Osteoblast (primary cell): ENCODE data around the gene AKT1S1. TPM values are rescaled to one million over a fixed set of nuclear protein-coding genes. Genes with fewer than 3 reads are reported as not detected.
A peak's percentile ranks its signal among the peaks of the same experiment; 100 is the strongest.

Experiments used
- DNase-seq: peaks from one replicate; pipeline ENCODE4 v3.0.0; 2011; ENCODE audit warnings: low spot score, mixed read lengths; ENCODE audit not compliant: insufficient read length; ENCODE audit errors: missing footprints
- H2AFZ ChIP-seq: 2 replicates; pipeline ENCODE4 v1.6.0; 2011; ENCODE audit warnings: mild to moderate bottlenecking, low read length
- H3K27ac ChIP-seq: 2 replicates; pipeline ENCODE4 v1.5.1; 2011; ENCODE audit warnings: mild to moderate bottlenecking, low read depth, low read length, moderate library complexity
- H3K27me3 ChIP-seq: 2 replicates; pipeline ENCODE4 v1.6.0; 2012; ENCODE audit warnings: mild to moderate bottlenecking, control low read depth, inconsistent platforms, low read length, moderate library complexity; ENCODE audit not compliant: insufficient read depth
- H3K36me3 ChIP-seq: 2 replicates; pipeline ENCODE4 v1.5.1; 2011; ENCODE audit warnings: mild to moderate bottlenecking, low read length, control low read depth, moderate library complexity; ENCODE audit not compliant: insufficient read depth
- H3K4me1 ChIP-seq: 2 replicates; pipeline ENCODE4 v1.5.1; 2011; ENCODE audit warnings: mild to moderate bottlenecking, low read length, control low read depth, moderate library complexity; ENCODE audit not compliant: insufficient read depth
- H3K4me2 ChIP-seq: 2 replicates; pipeline ENCODE4 v1.6.0; 2011; ENCODE audit warnings: mild to moderate bottlenecking, low read length; ENCODE audit not compliant: insufficient read depth
- H3K4me3 ChIP-seq: fragments of 200-600 bp; sonication (generic); 3 replicates; pipeline ENCODE4 v1.5.1; 2012; ENCODE audit warnings: mild to moderate bottlenecking, low read length, inconsistent platforms; ENCODE audit not compliant: insufficient read depth
- H3K79me2 ChIP-seq: 2 replicates; pipeline ENCODE4 v1.6.0; 2012; ENCODE audit warnings: mild to moderate bottlenecking, low read length, control low read depth, inconsistent platforms; ENCODE audit not compliant: insufficient read depth
- H3K9me3 ChIP-seq: 2 replicates; pipeline ENCODE4 v1.5.1; 2011; ENCODE audit warnings: low read depth, low read length, control low read depth
- H4K20me1 ChIP-seq: 2 replicates; pipeline ENCODE4 v1.6.0; 2012; ENCODE audit warnings: mild to moderate bottlenecking, low read length, control low read depth; ENCODE audit not compliant: insufficient read depth
- total RNA-seq: library from RNA; depleted of rRNA; stranded (reverse); fragments of >200 nt; gene quantifications from 2 replicates; pipeline ENCODE4 v1.2.3, GENCODE V29; 2012
- TF ChIP-seq, protein P1 (sequence below): IDR thresholded peaks from 2 replicates; pipeline ENCODE4 v1.5.1; 2011; ENCODE audit warnings: mild to moderate bottlenecking, low read depth, low read length, moderate library complexity; ENCODE audit errors: extremely low read depth

AKT1S1 gene
- total RNA-seq, 1 donor = 13.4 TPM

- peaks cover 25% of the 10 kb centered on the region for H3K79me2 ChIP-seq
- peak; percentile 52 for DNase-seq
- TF ChIP-seq, protein P1, sequence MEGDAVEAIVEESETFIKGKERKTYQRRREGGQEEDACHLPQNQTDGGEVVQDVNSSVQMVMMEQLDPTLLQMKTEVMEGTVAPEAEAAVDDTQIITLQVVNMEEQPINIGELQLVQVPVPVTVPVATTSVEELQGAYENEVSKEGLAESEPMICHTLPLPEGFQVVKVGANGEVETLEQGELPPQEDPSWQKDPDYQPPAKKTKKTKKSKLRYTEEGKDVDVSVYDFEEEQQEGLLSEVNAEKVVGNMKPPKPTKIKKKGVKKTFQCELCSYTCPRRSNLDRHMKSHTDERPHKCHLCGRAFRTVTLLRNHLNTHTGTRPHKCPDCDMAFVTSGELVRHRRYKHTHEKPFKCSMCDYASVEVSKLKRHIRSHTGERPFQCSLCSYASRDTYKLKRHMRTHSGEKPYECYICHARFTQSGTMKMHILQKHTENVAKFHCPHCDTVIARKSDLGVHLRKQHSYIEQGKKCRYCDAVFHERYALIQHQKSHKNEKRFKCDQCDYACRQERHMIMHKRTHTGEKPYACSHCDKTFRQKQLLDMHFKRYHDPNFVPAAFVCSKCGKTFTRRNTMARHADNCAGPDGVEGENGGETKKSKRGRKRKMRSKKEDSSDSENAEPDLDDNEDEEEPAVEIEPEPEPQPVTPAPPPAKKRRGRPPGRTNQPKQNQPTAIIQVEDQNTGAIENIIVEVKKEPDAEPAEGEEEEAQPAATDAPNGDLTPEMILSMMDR = no peak
Observed at GRCh38 chr19:49829721-49830120, 47.4 kb downstream of the AKT1S1 start.

GRCh38 chr19:49829200-49829599 lies 48.0 kb downstream of the AKT1S1 start:
- Histone ChIP-seq H4K20me1 (peaks cover 25% of the 10 kb centered on the region), H3K27ac (no peak overlapping the region), H3K4me2 (no peak overlapping the region), H3K9me3 (no peaks in the 10 kb centered on the region), H3K36me3 (peaks cover 23% of the 10 kb centered on the region), H2AFZ (no peak overlapping the region), H3K79me2 (peaks cover 28% of the 10 kb centered on the region), H3K4me1 (peaks cover 10% of the 10 kb centered on the region), H3K27me3 (no peaks in the 10 kb centered on the region), H3K4me3 (no peak overlapping the region)
- no peak for DNase-seq
- TF ChIP-seq, protein P1 = no peak

More at GRCh38 chr19:49829721-49830120, 47.4 kb downstream of the AKT1S1 start:
- Histone ChIP-seq H3K9me3 (no peaks in the 10 kb centered on the region), H3K4me3 (no peak overlapping the region), H3K36me3 (peaks cover 23% of the 10 kb centered on the region), H3K27me3 (no peaks in the 10 kb centered on the region), H4K20me1 (peaks cover 23% of the 10 kb centered on the region), H2AFZ (no peak overlapping the region), H3K27ac (no peak overlapping the region), H3K4me1 (peaks cover 10% of the 10 kb centered on the region), H3K4me2 (no peak overlapping the region)

GRCh38 chr19:49827034-49827433 lies 50.1 kb downstream of the AKT1S1 start:
- Histone ChIP-seq H3K4me1 (peaks cover 1% of the 10 kb centered on the region), H3K9me3 (no peaks in the 10 kb centered on the region), H4K20me1 (peaks cover 36% of the 10 kb centered on the region), H3K4me2 (no peak overlapping the region), H3K36me3 (peaks cover 14% of the 10 kb centered on the region), H3K4me3 (no peak overlapping the region), H3K27ac (no peak overlapping the region), H2AFZ (no peak overlapping the region), H3K27me3 (no peaks in the 10 kb centered on the region), H3K79me2 (peaks cover 45% of the 10 kb centered on the region)
- TF ChIP-seq, protein P1 = no peak
- peak; percentile 64 for DNase-seq

DNA sequence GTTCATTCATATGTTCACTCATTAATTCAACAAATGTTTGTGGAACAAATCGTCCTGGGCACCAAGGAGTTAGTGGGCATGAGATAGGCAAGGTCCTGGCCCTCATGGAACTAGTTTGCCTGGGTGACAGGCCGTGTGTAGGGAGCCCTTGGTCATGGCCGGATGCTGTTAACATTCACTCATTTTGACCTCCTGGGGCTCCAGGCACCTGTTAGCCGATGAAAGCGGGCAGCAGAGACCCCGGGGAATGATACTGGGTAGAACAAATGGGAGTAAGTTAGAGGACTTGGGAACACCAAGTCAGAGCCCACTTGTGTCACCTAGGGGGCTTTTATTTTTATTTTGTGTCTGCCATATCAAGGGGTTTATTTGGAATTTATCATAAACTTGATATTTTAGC lies 52.5 kb downstream of the AKT1S1 start:
- no peak overlapping the region for H2AFZ ChIP-seq
- peaks cover 64% of the 10 kb centered on the region for H3K79me2 ChIP-seq
- H3K4me1 ChIP-seq = no peaks in the 10 kb centered on the region
- H4K20me1 ChIP-seq = peaks cover 32% of the 10 kb centered on the region
- peak; percentile 79 for DNase-seq
- peaks cover 14% of the 10 kb centered on the region for H3K36me3 ChIP-seq
- TF ChIP-seq, protein P1 = no peak
- H3K9me3 ChIP-seq = no peaks in the 10 kb centered on the region
- H3K27ac ChIP-seq = no peak overlapping the region
- H3K4me3 ChIP-seq = no peak overlapping the region
- H3K4me2 ChIP-seq = no peak overlapping the region
- no peaks in the 10 kb centered on the region for H3K27me3 ChIP-seq
